HG03575 (cell line): ENCODE results near the gene PIF1.

ENCODE experiments used
- ATAC-seq: cut with Tn5 transposase; IDR thresholded peaks from one replicate; pipeline ENCODE4 v1.9.1; 2021; ENCODE audit not compliant: unreplicated experiment, insufficient number of reproducible peaks, low FRiP score; ENCODE audit errors: extremely low read depth

Gene PIF1

GRCh38 chr15:64780600-64781156 lies 44.8 kb downstream of the PIF1 start:
- ATAC-seq = no peak

- ATAC-seq = no peak
Measured at GRCh38 chr15:64779630-64780029, 45.8 kb downstream of the PIF1 start.

GRCh38 chr15:64779024-64779423 lies 46.4 kb downstream of the PIF1 start:
- ATAC-seq = no peak

GRCh38 chr15:64776402-64776786 lies 49.1 kb downstream of the PIF1 start:
- no peak for ATAC-seq

GRCh38 chr15:64775551-64776401 lies 49.7 kb downstream of the PIF1 start, which contains the start of gene RBPMS2:
Gene RBPMS2 (minus strand): TSS chr15:64775589. CDS start chr15:64775319, 270 bp downstream.
- no peak for ATAC-seq

GRCh38 chr15:64774629-64775493 lies 50.6 kb downstream of the PIF1 start:
- no peak for ATAC-seq

- ATAC-seq = no peak
Measured at GRCh38 chr15:64774037-64774628, 51.3 kb downstream of the PIF1 start.

GRCh38 chr15:64773606-64774005 lies 51.8 kb downstream of the PIF1 start:
- ATAC-seq = no peak

- no peak for ATAC-seq
Measured at GRCh38 chr15:64772964-64773363, 52.5 kb downstream of the PIF1 start.

- ATAC-seq = no peak
Measured at GRCh38 chr15:64772488-64772887, 53.0 kb downstream of the PIF1 start.

GRCh38 chr15:64770626-64771025 lies 54.8 kb downstream of the PIF1 start:
- no peak for ATAC-seq

GRCh38 chr15:64767203-64767602 lies 58.2 kb downstream of the PIF1 start:
- no peak for ATAC-seq

GRCh38 chr15:64766058-64766457 lies 59.4 kb downstream of the PIF1 start:
- ATAC-seq = no peak
